Fibroblast of lung (primary cell): ENCODE results near the gene HTR5A.

Source experiments
- EZH2 ChIP-seq: IDR thresholded peaks from 2 replicates; pipeline ENCODE4 v1.5.1; 2012; ENCODE audit warnings: low read length, control low read depth, mild to moderate bottlenecking; ENCODE audit errors: missing control alignments
- TF ChIP-seq, protein P1 (sequence below), 2 donors: IDR thresholded peaks in 1 of 2; conservative IDR thresholded peaks in 1 of 2; 1 replicate in 1 of 2; 2 replicates in 1 of 2; pipeline ENCODE4 v1.5.1; 2011 to 2012; ENCODE audit warnings: low read length in 2 of 2, control low read depth in 1 of 2, inconsistent platforms in 1 of 2, low read depth in 1 of 2, mild to moderate bottlenecking in 1 of 2

DNA sequence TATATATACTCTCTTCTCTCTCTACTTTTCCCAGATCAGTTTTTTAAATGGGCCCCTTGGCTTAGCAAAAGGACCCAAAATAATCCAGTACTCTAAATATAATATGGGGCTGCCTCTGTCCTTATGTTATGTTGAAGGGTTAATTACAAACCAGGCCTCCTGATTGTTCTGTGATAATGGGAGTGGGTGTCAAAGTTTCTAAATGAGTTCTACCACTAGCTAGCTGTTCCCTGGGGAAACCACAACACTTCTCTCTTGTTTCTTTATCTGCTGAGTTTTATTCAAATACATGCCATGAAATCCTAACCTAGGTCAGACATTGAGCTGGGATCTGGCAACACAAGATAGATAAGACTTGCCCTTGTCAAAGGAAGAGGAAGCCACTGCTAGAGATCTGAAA lies 3.8 kb downstream of the HTR5A start:
- TF ChIP-seq, protein P1, sequence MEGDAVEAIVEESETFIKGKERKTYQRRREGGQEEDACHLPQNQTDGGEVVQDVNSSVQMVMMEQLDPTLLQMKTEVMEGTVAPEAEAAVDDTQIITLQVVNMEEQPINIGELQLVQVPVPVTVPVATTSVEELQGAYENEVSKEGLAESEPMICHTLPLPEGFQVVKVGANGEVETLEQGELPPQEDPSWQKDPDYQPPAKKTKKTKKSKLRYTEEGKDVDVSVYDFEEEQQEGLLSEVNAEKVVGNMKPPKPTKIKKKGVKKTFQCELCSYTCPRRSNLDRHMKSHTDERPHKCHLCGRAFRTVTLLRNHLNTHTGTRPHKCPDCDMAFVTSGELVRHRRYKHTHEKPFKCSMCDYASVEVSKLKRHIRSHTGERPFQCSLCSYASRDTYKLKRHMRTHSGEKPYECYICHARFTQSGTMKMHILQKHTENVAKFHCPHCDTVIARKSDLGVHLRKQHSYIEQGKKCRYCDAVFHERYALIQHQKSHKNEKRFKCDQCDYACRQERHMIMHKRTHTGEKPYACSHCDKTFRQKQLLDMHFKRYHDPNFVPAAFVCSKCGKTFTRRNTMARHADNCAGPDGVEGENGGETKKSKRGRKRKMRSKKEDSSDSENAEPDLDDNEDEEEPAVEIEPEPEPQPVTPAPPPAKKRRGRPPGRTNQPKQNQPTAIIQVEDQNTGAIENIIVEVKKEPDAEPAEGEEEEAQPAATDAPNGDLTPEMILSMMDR (conservative IDR thresholded peaks at IDR 0.05 in 1 of 2, IDR thresholded peaks at IDR 0.05 in 1 of 2; ENCODE audit: low read depth in 1 of 2, low read length in 2 of 2): no peak
- no peak for TF ChIP-seq EZH2
